ENCODE results near the gene PCLO. TPM values are rescaled to one million over a fixed set of nuclear protein-coding genes. Genes with fewer than 3 reads are reported as not detected.

PCLO gene
- total RNA-seq, 1 experiment from 2014 or later = 7.5 TPM

DNA sequence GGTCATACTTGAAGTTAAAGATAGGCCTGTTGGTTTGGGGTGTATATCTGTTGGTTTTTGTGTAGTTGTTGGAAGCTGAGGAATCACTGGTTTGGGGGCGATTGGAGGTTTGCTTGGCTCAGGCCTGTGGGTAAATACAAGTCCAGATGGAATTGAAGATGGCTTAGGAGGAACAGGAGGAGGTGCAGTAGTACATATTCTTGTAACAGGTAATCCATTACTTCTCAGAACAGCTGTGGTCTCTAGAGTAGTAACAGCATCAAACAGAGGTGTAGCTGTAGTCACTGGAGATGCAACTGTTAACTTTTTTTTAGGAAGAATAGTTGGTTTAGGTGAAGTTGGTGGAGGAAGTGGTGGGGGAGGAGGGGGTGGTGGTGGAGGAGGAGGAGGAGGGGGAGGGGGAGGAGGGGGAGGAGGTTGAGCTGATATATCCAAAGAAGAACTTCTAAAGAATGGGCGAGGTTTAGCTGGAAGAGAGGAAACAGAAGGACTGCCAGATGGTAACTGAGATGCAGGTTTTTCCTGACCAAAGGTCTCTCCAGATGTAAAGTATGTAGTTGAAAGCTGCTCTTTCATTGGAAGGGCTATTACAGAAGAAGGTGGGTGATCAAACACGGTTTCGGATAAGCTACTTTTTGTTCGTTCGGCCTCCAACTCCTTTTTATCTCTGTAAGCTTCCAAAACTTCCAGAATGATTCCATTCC lies 209.2 kb downstream of the PCLO start:
- H3K4me1 ChIP-seq (ENCODE audit: insufficient read depth, low read length) = no peaks in the 10 kb centered on the region
- CTCF ChIA-PET = no interaction called here
- H3K9ac ChIP-seq (ENCODE audit: low read length) = no peak overlapping the region
- no peak overlapping the region for H3K4me3 ChIP-seq (ENCODE audit: low read length)
- no peaks in the 10 kb centered on the region for H3K27me3 ChIP-seq (ENCODE audit: low read length)
- no peaks in the 10 kb centered on the region for H3K9me3 ChIP-seq (ENCODE audit: low read length)
- TF ChIP-seq EZH2 (IDR thresholded peaks at IDR 0.05; ENCODE audit: low read length, unreplicated experiment) (no peak), EZH2phosphoT487 (IDR thresholded peaks at IDR 0.05; ENCODE audit: borderline replicate concordance, low read length) (no peak)
- TF ChIP-seq, protein P1, sequence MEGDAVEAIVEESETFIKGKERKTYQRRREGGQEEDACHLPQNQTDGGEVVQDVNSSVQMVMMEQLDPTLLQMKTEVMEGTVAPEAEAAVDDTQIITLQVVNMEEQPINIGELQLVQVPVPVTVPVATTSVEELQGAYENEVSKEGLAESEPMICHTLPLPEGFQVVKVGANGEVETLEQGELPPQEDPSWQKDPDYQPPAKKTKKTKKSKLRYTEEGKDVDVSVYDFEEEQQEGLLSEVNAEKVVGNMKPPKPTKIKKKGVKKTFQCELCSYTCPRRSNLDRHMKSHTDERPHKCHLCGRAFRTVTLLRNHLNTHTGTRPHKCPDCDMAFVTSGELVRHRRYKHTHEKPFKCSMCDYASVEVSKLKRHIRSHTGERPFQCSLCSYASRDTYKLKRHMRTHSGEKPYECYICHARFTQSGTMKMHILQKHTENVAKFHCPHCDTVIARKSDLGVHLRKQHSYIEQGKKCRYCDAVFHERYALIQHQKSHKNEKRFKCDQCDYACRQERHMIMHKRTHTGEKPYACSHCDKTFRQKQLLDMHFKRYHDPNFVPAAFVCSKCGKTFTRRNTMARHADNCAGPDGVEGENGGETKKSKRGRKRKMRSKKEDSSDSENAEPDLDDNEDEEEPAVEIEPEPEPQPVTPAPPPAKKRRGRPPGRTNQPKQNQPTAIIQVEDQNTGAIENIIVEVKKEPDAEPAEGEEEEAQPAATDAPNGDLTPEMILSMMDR (conservative IDR thresholded peaks at IDR 0.05; ENCODE audit: low read depth, low read length) = no peak
- no TSS peak for BruUV-seq (replicated peaks)
- POLR2A ChIA-PET (ENCODE audit: unreplicated experiment) = no interaction called here
- intact Hi-C loops (cut with micrococcal nuclease) = no loop called here
- H3K4me2 ChIP-seq (ENCODE audit: low read length) = no peak overlapping the region
- ATAC-seq = no peak
- no peaks in the 10 kb centered on the region for H4K20me1 ChIP-seq (ENCODE audit: low read length)
- H2AFZ ChIP-seq (ENCODE audit: low read length) = no peak overlapping the region
- H3K9me2 ChIP-seq (replicated peaks; ENCODE audit: low read length) = no peaks in the 10 kb centered on the region
- no peaks in the 10 kb centered on the region for H3F3A ChIP-seq (ENCODE audit: low read length, unreplicated experiment)
- no peaks in the 10 kb centered on the region for H3K79me2 ChIP-seq (ENCODE audit: low read length)
- H3K27ac ChIP-seq (ENCODE audit: low read length) = no peak overlapping the region
- no peaks in the 10 kb centered on the region for H3K36me3 ChIP-seq (ENCODE audit: low read depth, low read length)
- no peak for DNase-seq

DNA sequence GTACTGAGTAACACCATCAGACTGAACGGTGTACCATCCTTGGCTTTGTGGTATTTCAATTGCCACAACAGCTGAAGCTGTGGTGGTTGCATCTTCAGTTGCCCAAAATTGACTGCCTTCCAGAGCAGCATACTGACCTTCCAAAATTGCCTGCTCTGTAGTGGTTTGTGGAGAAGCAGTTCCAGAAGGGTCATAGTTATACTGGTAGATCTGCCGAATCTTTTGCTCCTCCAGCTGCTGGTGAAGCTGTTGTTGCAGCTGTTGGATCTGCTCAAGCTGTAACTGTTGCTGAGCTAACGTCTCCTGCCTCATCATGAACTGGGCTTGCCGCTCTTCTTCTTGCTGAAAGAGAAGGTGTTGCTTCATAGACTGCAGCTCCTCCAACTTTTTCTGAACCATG lies 212.2 kb downstream of the PCLO start:
- no peaks in the 10 kb centered on the region for H3K27me3 ChIP-seq (ENCODE audit: low read length)
- no peaks in the 10 kb centered on the region for H3K79me2 ChIP-seq (ENCODE audit: low read length)
- H4K20me1 ChIP-seq (ENCODE audit: low read length) = no peaks in the 10 kb centered on the region
- TF ChIP-seq EZH2phosphoT487 (IDR thresholded peaks at IDR 0.05; ENCODE audit: borderline replicate concordance, low read length) = no peak
- no peak for TF ChIP-seq EZH2 (IDR thresholded peaks at IDR 0.05; ENCODE audit: low read length, unreplicated experiment)
- TF ChIP-seq, protein P1 (conservative IDR thresholded peaks at IDR 0.05; ENCODE audit: low read depth, low read length) = no peak
- no TSS peak for BruUV-seq (replicated peaks)
- ChIA-PET POLR2A (ENCODE audit: unreplicated experiment) (no interaction called here), CTCF (no interaction called here)
- no peaks in the 10 kb centered on the region for H3K9me3 ChIP-seq (ENCODE audit: low read length)
- no peak overlapping the region for H3K27ac ChIP-seq (ENCODE audit: low read length)
- ATAC-seq (no peak), DNase-seq (no peak)
- H3F3A ChIP-seq (ENCODE audit: low read length, unreplicated experiment) = no peaks in the 10 kb centered on the region
- no peak overlapping the region for H3K4me2 ChIP-seq (ENCODE audit: low read length)
- H3K36me3 ChIP-seq (ENCODE audit: low read depth, low read length) = no peaks in the 10 kb centered on the region
- no peak overlapping the region for H3K4me3 ChIP-seq (ENCODE audit: low read length)
- intact Hi-C loops (cut with micrococcal nuclease) = no loop called here
- H2AFZ ChIP-seq (ENCODE audit: low read length) = no peak overlapping the region
- H3K9ac ChIP-seq (ENCODE audit: low read length) = no peak overlapping the region
- H3K4me1 ChIP-seq (ENCODE audit: insufficient read depth, low read length) = peaks cover 6% of the 10 kb centered on the region
- H3K9me2 ChIP-seq (replicated peaks; ENCODE audit: low read length) = no peaks in the 10 kb centered on the region

DNA sequence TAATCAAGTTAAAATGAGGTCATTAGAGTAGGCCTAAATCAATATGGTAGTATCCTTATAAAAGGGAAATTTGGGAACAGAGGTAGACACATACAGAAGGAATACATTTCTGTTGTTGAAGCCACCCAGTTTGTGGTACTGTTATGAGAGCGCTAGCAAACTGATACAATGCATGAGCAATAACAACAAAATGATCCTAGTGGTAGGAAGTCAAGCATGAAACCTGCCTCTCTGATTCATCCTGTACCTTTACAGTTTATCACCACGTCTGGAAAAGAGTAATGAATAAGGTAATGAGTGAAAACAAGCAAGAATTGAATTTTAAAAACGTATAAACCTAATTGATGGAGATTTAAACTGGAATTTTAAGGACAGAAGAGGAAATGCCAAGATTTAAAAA lies 217.2 kb downstream of the PCLO start:
- Histone ChIP-seq H3K27me3 (ENCODE audit: low read length) (no peaks in the 10 kb centered on the region), H3K79me2 (ENCODE audit: low read length) (no peaks in the 10 kb centered on the region), H3K4me3 (ENCODE audit: low read length) (peak overlapping the region; percentile 34; the same call in 1 of the 2 replicates), H3K9me2 (replicated peaks; ENCODE audit: low read length) (no peaks in the 10 kb centered on the region), H3K9ac (ENCODE audit: low read length) (no peak overlapping the region), H4K20me1 (ENCODE audit: low read length) (no peaks in the 10 kb centered on the region), H3K27ac (ENCODE audit: low read length) (peak overlapping the region; percentile 80), H2AFZ (ENCODE audit: low read length) (peak overlapping the region; percentile 36; the same call in 1 of the 2 replicates), H3K4me2 (ENCODE audit: low read length) (peak overlapping the region; percentile 66), H3K9me3 (ENCODE audit: low read length) (no peaks in the 10 kb centered on the region), H3K36me3 (ENCODE audit: low read depth, low read length) (no peaks in the 10 kb centered on the region), H3F3A (ENCODE audit: low read length, unreplicated experiment) (no peaks in the 10 kb centered on the region), H3K4me1 (ENCODE audit: insufficient read depth, low read length) (peaks cover 18% of the 10 kb centered on the region)
- CTCF ChIA-PET = no interaction called here
- POLR2A ChIA-PET (ENCODE audit: unreplicated experiment) = no interaction called here
- TF ChIP-seq, protein P1 (conservative IDR thresholded peaks at IDR 0.05; ENCODE audit: low read depth, low read length) = no peak
- TF ChIP-seq EZH2phosphoT487 (IDR thresholded peaks at IDR 0.05; ENCODE audit: borderline replicate concordance, low read length) (no peak), EZH2 (IDR thresholded peaks at IDR 0.05; ENCODE audit: low read length, unreplicated experiment) (no peak)
- intact Hi-C loops (cut with micrococcal nuclease) = loop anchor here (1.0 to 5.0 kb wide), 3 partner anchors 40 to 217 kb away; partner anchors contain the start of gene PCLO
- no TSS peak for BruUV-seq (replicated peaks)
- ATAC-seq = peak; percentile 97
- peak; percentile 74 for DNase-seq
